Activated CD8-positive, alpha-beta T cell treated with anti-CD3 and anti-CD28 coated beads for 36 hours (primary cell): Measurements from ENCODE around the gene TSPO2. TPM values are rescaled to one million over a fixed set of nuclear protein-coding genes. Genes with fewer than 3 reads are reported as not detected.
A peak's percentile ranks its signal among the peaks of the same experiment; 100 is the strongest.

ENCODE experiments used
- ATAC-seq: fragments of 200-7000 bp; cut with Tn5 transposase; one replicate; pipeline ENCODE4 v1.10.0; 2021; ENCODE audit warnings: mild to moderate bottlenecking, moderate library complexity
- CTCF ChIA-PET: fragments of 350-600 bp; sonication (Branson Sonifier 250); formaldehyde crosslinking; loops from one replicate; lab custom pipeline; 2021; ENCODE audit warnings: antibody characterized with exemption; lab: Charles Lee
- POLR2A ChIA-PET: fragments of 350-600 bp; sonication (Branson Sonifier 250); formaldehyde crosslinking; loops from one replicate; lab custom pipeline; 2021; ENCODE audit warnings: antibody characterized with exemption; lab: Charles Lee
- DNase-seq: peaks from one replicate; pipeline ENCODE4 v3.0.0-alpha.2; 2020
- H3K27ac Mint-ChIP-seq: one replicate; pipeline ENCODE4 v1.8.0; 2021; ENCODE audit warnings: mild to moderate bottlenecking, mixed read lengths
- H3K27me3 Mint-ChIP-seq: one replicate; pipeline ENCODE4 v1.8.0; 2021; ENCODE audit warnings: mixed read lengths
- H3K36me3 Mint-ChIP-seq: one replicate; pipeline ENCODE4 v1.8.0; 2021; ENCODE audit warnings: low read depth, mixed read lengths
- H3K4me1 Mint-ChIP-seq: one replicate; pipeline ENCODE4 v1.8.0; 2021; ENCODE audit warnings: low read depth, mixed read lengths
- H3K4me3 Mint-ChIP-seq: one replicate; pipeline ENCODE4 v1.8.0; 2021; ENCODE audit warnings: mild to moderate bottlenecking, moderate library complexity, mixed read lengths
- H3K9me3 Mint-ChIP-seq: one replicate; pipeline ENCODE4 v1.8.0; 2021; ENCODE audit warnings: mixed read lengths
- intact Hi-C: fragments of 100-400 bp; cut with micrococcal nuclease; formaldehyde crosslinking; loops from one replicate; pipeline ENCODE4 v1.10.0; 2022
- total RNA-seq, 2 experiments: library from RNA; stranded (reverse); gene quantifications; one replicate each; pipeline ENCODE4 v1.2.3, GENCODE V29; 2021
- TF ChIP-seq, protein P1 (sequence below): fragments of 200-600 bp; IDR thresholded peaks from one replicate; pipeline ENCODE4 v1.8.0; 2022; ENCODE audit warnings: antibody characterized with exemption, mild to moderate bottlenecking

Gene TSPO2
- total RNA-seq, 2 experiments from 2014 or later, result not detected

DNA sequence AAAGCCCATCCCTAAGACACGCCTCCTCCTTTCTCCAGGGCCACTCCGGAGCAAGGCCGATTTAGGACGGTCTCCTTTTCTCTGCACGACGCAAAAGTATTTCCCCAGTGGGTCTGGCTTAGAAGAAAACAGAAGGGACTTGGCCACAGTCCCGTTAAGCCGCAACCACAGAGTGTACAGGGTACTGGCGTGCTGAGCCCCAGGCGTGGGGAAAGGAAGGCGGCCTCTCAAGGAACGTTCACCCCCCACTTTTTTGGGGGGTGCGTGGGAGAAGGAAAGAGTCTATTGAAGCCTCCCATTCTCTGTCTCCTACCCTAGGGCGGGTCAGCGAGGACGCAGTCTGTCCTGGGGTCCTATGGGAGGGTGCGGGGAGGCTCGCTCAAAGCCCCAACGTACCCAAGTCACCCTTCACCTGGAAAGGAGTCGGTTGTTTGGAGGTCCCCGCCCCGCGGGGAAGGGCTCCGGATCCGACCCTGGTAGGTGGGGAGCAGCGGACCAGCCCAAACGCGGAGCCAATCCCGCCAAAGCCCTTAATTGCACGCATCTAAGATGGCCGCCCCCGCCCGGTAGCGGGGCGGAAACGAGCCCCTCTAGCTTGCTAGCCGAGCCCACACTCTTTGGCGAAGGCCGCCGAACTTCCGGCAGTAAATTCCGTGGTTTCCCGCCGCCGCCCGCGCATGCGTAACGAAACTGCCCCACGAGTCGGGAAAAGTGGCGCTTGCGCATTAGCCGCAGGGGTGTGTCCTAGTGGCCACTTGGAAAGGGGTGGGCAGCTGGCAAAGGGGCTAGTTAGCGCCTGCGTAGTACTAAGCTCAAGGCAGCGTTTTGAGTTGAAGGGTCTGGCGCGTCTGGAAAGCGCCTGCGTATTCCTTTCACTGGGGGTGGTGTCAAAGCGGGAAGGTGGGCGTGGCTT is 29.9 kb downstream of the TSPO2 start, which contains the start of gene OARD1:
TSS of gene OARD1 (minus strand) at position 434 of the 913 bp plus-strand sequence. CDS start 722 bp downstream, outside the sequence.
- H3K4me3 Mint-ChIP-seq, result peak within 1 kb of the TSS; percentile 91
- ChIA-PET POLR2A (interaction anchor here (1.7 kb wide), 1 partner anchor 248 kb away, joined by 4 read pairs; no protein-coding TSS in a partner anchor), CTCF (interaction anchor here (0.8 to 3.0 kb wide), 7 partner anchors 13 to 261 kb away, joined by 3 to 14 read pairs (median 3); no protein-coding TSS in a partner anchor)
- H3K4me1 Mint-ChIP-seq, result peaks cover 53% of the 10 kb centered on the region
- H3K36me3 Mint-ChIP-seq, result peaks cover 40% of the 10 kb centered on the region
- ATAC-seq (peak; percentile 76), DNase-seq (peak; percentile 99)
- no peaks in the 10 kb centered on the region for H3K27me3 Mint-ChIP-seq
- TF ChIP-seq, protein P1, sequence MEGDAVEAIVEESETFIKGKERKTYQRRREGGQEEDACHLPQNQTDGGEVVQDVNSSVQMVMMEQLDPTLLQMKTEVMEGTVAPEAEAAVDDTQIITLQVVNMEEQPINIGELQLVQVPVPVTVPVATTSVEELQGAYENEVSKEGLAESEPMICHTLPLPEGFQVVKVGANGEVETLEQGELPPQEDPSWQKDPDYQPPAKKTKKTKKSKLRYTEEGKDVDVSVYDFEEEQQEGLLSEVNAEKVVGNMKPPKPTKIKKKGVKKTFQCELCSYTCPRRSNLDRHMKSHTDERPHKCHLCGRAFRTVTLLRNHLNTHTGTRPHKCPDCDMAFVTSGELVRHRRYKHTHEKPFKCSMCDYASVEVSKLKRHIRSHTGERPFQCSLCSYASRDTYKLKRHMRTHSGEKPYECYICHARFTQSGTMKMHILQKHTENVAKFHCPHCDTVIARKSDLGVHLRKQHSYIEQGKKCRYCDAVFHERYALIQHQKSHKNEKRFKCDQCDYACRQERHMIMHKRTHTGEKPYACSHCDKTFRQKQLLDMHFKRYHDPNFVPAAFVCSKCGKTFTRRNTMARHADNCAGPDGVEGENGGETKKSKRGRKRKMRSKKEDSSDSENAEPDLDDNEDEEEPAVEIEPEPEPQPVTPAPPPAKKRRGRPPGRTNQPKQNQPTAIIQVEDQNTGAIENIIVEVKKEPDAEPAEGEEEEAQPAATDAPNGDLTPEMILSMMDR, result no peak
- H3K9me3 Mint-ChIP-seq, result no peaks in the 10 kb centered on the region
- peak within 1 kb of the TSS; percentile 98 for H3K27ac Mint-ChIP-seq
- intact Hi-C loops, result loop anchor here (10.0 kb wide), 1 partner anchor 113 kb away; no protein-coding TSS in a partner anchor

DNA sequence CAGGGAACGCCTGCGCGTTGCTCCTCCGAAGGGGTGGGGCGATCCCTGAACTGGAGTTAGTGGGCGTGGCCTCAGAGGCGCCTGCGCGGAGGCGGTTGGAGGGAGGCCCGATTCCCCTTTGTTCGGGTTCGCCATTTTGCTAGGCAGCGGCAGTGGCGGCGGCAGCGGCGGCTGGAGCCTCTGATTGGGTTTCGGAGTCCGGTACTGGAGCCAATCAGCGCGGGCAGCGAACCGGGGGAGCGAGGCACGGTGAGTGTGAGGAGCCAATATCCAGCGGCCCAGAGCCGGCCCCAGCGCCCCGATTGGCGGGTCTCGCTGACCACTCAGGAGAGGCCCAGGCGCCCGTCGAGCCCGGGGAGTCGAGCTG is 30.6 kb downstream of the TSPO2 start, which contains the start of gene NFYA:
TSS of gene NFYA (plus strand) at position 139 of the 367 bp plus-strand sequence. CDS start 6,116 bp downstream, outside the sequence.
- intact Hi-C loops, result loop anchor here (10.0 kb wide), 1 partner anchor 112 kb away; no protein-coding TSS in a partner anchor

DNA sequence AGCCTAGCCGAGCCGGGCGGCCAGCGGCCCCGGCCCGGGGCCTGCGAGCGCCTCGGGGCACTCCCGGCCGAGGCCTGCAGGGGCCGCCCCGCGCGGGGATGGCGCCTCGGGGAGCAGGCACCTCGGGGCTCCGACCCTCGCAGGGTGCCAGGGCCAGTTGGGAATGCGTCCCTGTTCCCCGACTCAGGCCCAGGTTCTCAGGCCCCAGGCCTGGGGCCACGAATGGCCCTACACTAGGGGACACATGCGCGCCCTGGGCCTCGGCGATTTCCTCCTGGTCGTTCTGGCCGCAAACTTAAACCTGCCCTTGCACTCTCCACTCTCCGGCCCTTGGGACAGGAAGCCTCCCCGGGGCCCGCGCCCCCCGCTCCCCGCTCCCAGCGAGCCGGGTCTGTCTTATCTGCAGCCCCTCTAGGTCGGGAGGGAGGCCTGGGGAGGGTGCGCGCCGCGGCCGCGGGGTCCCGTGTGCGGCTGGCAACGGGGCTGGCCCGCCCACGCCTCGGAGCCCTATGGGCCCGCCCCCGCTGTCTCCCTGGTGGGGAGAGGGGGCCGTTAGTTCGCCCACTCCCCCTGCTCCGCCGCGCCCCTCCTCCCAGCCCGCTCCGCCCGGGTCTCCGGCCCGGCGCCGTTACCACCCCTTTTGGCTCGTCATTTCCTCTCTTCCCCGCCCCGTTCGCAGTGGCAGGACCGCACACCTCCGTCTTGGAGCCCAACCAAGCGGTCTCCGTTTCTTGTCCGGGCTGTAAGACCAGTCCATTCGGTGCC is 31.1 kb downstream of the TSPO2 start:
- CTCF ChIA-PET, result interaction anchor here (1.0 to 1.2 kb wide), 2 partner anchors 46 to 107 kb away, joined by 3 to 6 read pairs; no protein-coding TSS in a partner anchor
- Mint-ChIP-seq H3K4me3 (peak overlapping the region; percentile 91), H3K9me3 (no peaks in the 10 kb centered on the region), H3K27ac (peak overlapping the region; percentile 95), H3K4me1 (peaks cover 52% of the 10 kb centered on the region), H3K27me3 (no peaks in the 10 kb centered on the region), H3K36me3 (peaks cover 30% of the 10 kb centered on the region)
- TF ChIP-seq, protein P1, result peak; percentile 65
- DNase-seq (peak; percentile 86), ATAC-seq (peak; percentile 5)
- intact Hi-C loops, result loop anchor here (10.0 kb wide), 1 partner anchor 111 kb away; no protein-coding TSS in a partner anchor
- POLR2A ChIA-PET, result interaction anchor here (1.7 kb wide), 1 partner anchor 247 kb away, joined by 4 read pairs; no protein-coding TSS in a partner anchor

More for the DNA sequence above, 30.6 kb downstream of the TSPO2 start, which contains the start of gene NFYA:
- H3K27ac Mint-ChIP-seq, result peak within 1 kb of the TSS; percentile 98
- H3K4me3 Mint-ChIP-seq, result peak within 1 kb of the TSS; percentile 91
- H3K36me3 Mint-ChIP-seq, result peaks cover 34% of the 10 kb centered on the region
- TF ChIP-seq, protein P1, result no peak
- H3K9me3 Mint-ChIP-seq, result no peaks in the 10 kb centered on the region
- ATAC-seq (peak; percentile 70), DNase-seq (no peak)
- ChIA-PET CTCF (interaction anchor here (1.0 to 1.2 kb wide), 2 partner anchors 45 to 108 kb away, joined by 3 to 6 read pairs; no protein-coding TSS in a partner anchor), POLR2A (interaction anchor here (1.7 kb wide), 1 partner anchor 247 kb away, joined by 4 read pairs; no protein-coding TSS in a partner anchor)
- no peaks in the 10 kb centered on the region for H3K27me3 Mint-ChIP-seq
- H3K4me1 Mint-ChIP-seq, result peaks cover 52% of the 10 kb centered on the region

DNA sequence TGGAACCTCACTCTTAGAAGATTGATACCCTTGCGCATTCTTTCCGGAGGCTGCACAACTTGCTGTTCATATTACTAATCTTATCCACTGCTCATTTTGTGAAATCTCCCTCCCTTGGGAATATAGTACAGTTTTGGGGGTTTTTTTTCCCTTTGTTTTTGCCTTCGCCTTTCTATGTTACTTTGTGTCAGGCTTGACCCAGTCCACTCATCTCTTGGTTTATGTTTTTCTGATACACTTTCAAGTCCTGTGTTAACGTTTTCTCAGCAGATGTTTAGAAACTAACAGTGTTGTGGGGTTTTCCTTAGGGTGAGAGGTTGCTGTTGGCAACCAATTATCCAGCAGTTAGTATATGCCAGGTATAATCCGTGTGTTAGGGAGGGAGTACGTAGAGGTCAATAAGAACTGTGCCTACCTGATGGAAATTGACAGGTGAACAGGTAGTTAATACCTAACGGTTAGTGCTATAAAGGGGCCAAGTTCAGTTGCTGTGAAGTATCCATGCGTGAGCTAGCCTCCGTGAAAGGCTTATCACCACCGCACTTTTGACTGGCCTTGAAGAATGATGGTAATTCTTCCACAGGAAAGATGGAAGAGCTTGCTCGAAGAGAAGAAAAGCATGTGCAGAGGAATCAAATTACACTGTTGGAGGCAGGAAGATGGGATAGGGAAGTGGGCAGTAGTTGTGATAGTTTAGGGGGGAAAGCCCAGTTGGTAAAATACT is 31.9 kb downstream of the TSPO2 start:
- Mint-ChIP-seq H3K27me3 (no peaks in the 10 kb centered on the region), H3K4me1 (peaks cover 57% of the 10 kb centered on the region), H3K27ac (peak overlapping the region; percentile 95), H3K36me3 (peaks cover 33% of the 10 kb centered on the region), H3K4me3 (peak overlapping the region; percentile 86), H3K9me3 (no peaks in the 10 kb centered on the region)
- TF ChIP-seq, protein P1, result no peak
- ChIA-PET POLR2A (no interaction called here), CTCF (interaction anchor here (1.5 kb wide), 1 partner anchor 10 kb away, joined by 4 read pairs; no protein-coding TSS in a partner anchor)
- ATAC-seq, result no peak
- DNase-seq, result no peak
- intact Hi-C loops, result loop anchor here (10.0 kb wide), 1 partner anchor 111 kb away; no protein-coding TSS in a partner anchor
